Erythroblast (primary cell): ENCODE data around the gene PTN.

Source experiments
- GATA1 ChIP-seq: IDR thresholded peaks from 2 replicates; pipeline ENCODE4 v1.6.1; 2011; ENCODE audit warnings: low read depth, mild to moderate bottlenecking, control low read depth, low read length, moderate library complexity
- POLR2A ChIP-seq: IDR thresholded peaks from 2 replicates; pipeline ENCODE4 v1.6.1; 2011; ENCODE audit warnings: mild to moderate bottlenecking, low read length

DNA sequence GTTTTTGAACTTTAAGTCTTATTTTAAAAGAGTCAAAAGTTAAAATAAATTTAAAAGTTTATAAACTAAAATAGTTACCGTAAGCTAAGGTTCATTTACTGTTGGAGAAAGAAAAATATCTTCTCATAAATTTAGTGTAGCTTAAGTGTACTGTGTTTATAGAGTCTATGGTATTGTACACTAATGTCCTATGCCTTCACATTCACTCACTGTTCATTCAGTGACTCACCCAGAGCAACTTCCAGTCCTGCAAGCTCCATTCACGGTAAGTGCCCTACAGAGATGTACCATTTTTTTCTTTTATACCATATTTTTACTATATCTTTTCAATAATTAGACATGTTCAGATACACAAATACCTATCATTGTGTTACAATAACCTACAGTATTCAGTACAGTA, 97.6 kb downstream of the PTN start:
- TF ChIP-seq POLR2A (no peak), GATA1 (no peak)
